HG03097 (cell line): ENCODE data around the gene TTC1.
"Not testable (repeated sequence)": the region's sequence is repeated elsewhere in the genome, so short reads cannot be mapped to it uniquely, and the experiment has no call there.

Experiments
- ATAC-seq: cut with Tn5 transposase; IDR thresholded peaks from one replicate; pipeline ENCODE4 v1.9.1; 2021; ENCODE audit not compliant: unreplicated experiment, low FRiP score

Gene TTC1

GRCh38 chr5:160008877-160009590, at the start of gene TTC1:
Gene TTC1, plus strand, starts transcription at chr5:160009139. Its CDS starts 1,390 bp downstream, at chr5:160010529.
- ATAC-seq, result peak; percentile 99

- no peak for ATAC-seq
Measured at GRCh38 chr5:159961176-159962160, 47.5 kb upstream of the TTC1 start.

GRCh38 chr5:159962214-159962613, 46.7 kb upstream of the TTC1 start:
- ATAC-seq, result no peak

- ATAC-seq, result no peak
Measured at GRCh38 chr5:159963935-159964334, 45.0 kb upstream of the TTC1 start.

GRCh38 chr5:159965031-159965837, 43.7 kb upstream of the TTC1 start:
- no peak for ATAC-seq

- ATAC-seq, result not testable (repeated sequence)
Measured at GRCh38 chr5:159965838-159966128, 43.2 kb upstream of the TTC1 start.

- no peak for ATAC-seq
Measured at GRCh38 chr5:159969966-159970365, 39.0 kb upstream of the TTC1 start.

- ATAC-seq, result no peak
Measured at GRCh38 chr5:159971038-159971437, 37.9 kb upstream of the TTC1 start.

GRCh38 chr5:159971514-159971913, 37.4 kb upstream of the TTC1 start:
- ATAC-seq, result no peak

- no peak for ATAC-seq
Measured at GRCh38 chr5:159971931-159972461, 36.9 kb upstream of the TTC1 start.

- no peak for ATAC-seq
Measured at GRCh38 chr5:159972538-159973362, 36.2 kb upstream of the TTC1 start.

GRCh38 chr5:159975462-159976019, 33.4 kb upstream of the TTC1 start:
- no peak for ATAC-seq

- no peak for ATAC-seq
Measured at GRCh38 chr5:159976921-159977320, 32.0 kb upstream of the TTC1 start.

GRCh38 chr5:159978358-159978757, 30.6 kb upstream of the TTC1 start:
- ATAC-seq, result no peak

- ATAC-seq, result no peak
Measured at GRCh38 chr5:159982421-159983173, 26.3 kb upstream of the TTC1 start.

- peak; percentile 84 for ATAC-seq
Measured at GRCh38 chr5:159987031-159987674, 21.8 kb upstream of the TTC1 start.

GRCh38 chr5:159990506-159990905, 18.4 kb upstream of the TTC1 start:
- ATAC-seq, result no peak

- no peak for ATAC-seq
Measured at GRCh38 chr5:159992566-159992965, 16.4 kb upstream of the TTC1 start.
